ENCODE data around the gene EGFL6.

Gene EGFL6

GRCh38 chrX:13535376-13536165, 33.8 kb upstream of the EGFL6 start:
- no peaks in the 10 kb centered on the region for H3K36me3 Mint-ChIP-seq (ENCODE audit: low read depth)
- DNase-seq, result no peak
- peaks cover 8% of the 10 kb centered on the region for H3K27me3 Mint-ChIP-seq (ENCODE audit: low read depth, poor library complexity)
- H3K4me1 Mint-ChIP-seq, result no peaks in the 10 kb centered on the region
- peaks cover 29% of the 10 kb centered on the region for H3K9me3 Mint-ChIP-seq
- no peak overlapping the region for H3K27ac Mint-ChIP-seq
- TF ChIP-seq CTCF (IDR thresholded peaks at IDR 0.05), result no peak
- H3K4me3 Mint-ChIP-seq, result no peak overlapping the region

- Mint-ChIP-seq H3K9me3 (peaks cover 19% of the 10 kb centered on the region), H3K36me3 (ENCODE audit: low read depth) (no peaks in the 10 kb centered on the region), H3K4me1 (no peaks in the 10 kb centered on the region), H3K4me3 (no peak overlapping the region), H3K27ac (no peak overlapping the region), H3K27me3 (ENCODE audit: low read depth, poor library complexity) (peaks cover 8% of the 10 kb centered on the region)
- DNase-seq, result no peak
- TF ChIP-seq CTCF (IDR thresholded peaks at IDR 0.05), result no peak
Observed at GRCh38 chrX:13536551-13536950, 32.9 kb upstream of the EGFL6 start.

GRCh38 chrX:13538414-13538813, 31.0 kb upstream of the EGFL6 start:
- Mint-ChIP-seq H3K27ac (no peak overlapping the region), H3K36me3 (ENCODE audit: low read depth) (no peaks in the 10 kb centered on the region), H3K27me3 (ENCODE audit: low read depth, poor library complexity) (peaks cover 8% of the 10 kb centered on the region), H3K9me3 (peaks cover 18% of the 10 kb centered on the region), H3K4me1 (no peaks in the 10 kb centered on the region), H3K4me3 (no peak overlapping the region)
- no peak for DNase-seq
- TF ChIP-seq CTCF (IDR thresholded peaks at IDR 0.05), result no peak

- H3K4me3 Mint-ChIP-seq, result no peak overlapping the region
- no peak overlapping the region for H3K27ac Mint-ChIP-seq
- no peak for DNase-seq
- no peaks in the 10 kb centered on the region for H3K36me3 Mint-ChIP-seq (ENCODE audit: low read depth)
- H3K27me3 Mint-ChIP-seq (ENCODE audit: low read depth, poor library complexity), result peaks cover 11% of the 10 kb centered on the region
- no peak for TF ChIP-seq CTCF (IDR thresholded peaks at IDR 0.05)
- H3K4me1 Mint-ChIP-seq, result no peaks in the 10 kb centered on the region
- peaks cover 23% of the 10 kb centered on the region for H3K9me3 Mint-ChIP-seq
Observed at GRCh38 chrX:13540602-13541001, 28.8 kb upstream of the EGFL6 start.

- Mint-ChIP-seq H3K36me3 (ENCODE audit: low read depth) (no peaks in the 10 kb centered on the region), H3K4me1 (no peaks in the 10 kb centered on the region), H3K4me3 (no peak overlapping the region), H3K9me3 (peaks cover 32% of the 10 kb centered on the region), H3K27me3 (ENCODE audit: low read depth, poor library complexity) (peaks cover 4% of the 10 kb centered on the region), H3K27ac (no peak overlapping the region)
- TF ChIP-seq CTCF (IDR thresholded peaks at IDR 0.05), result no peak
- no peak for DNase-seq
Observed at GRCh38 chrX:13545726-13546125, 23.7 kb upstream of the EGFL6 start.

- Mint-ChIP-seq H3K36me3 (ENCODE audit: low read depth) (no peaks in the 10 kb centered on the region), H3K27me3 (ENCODE audit: low read depth, poor library complexity) (peaks cover 4% of the 10 kb centered on the region), H3K4me1 (no peaks in the 10 kb centered on the region), H3K9me3 (peaks cover 25% of the 10 kb centered on the region), H3K4me3 (no peak overlapping the region), H3K27ac (no peak overlapping the region)
- no peak for TF ChIP-seq CTCF (IDR thresholded peaks at IDR 0.05)
- DNase-seq, result no peak
Observed at GRCh38 chrX:13547671-13548070, 21.7 kb upstream of the EGFL6 start.
